IPS-18a (cell line): ENCODE results near the gene ANXA6.

Experiments
- H3K27ac ChIP-seq: one replicate; pipeline ENCODE4 v1.5.1; 2013; ENCODE audit warnings: low read length
- H3K27me3 ChIP-seq: one replicate; pipeline ENCODE4 v1.6.1; 2013; ENCODE audit warnings: mild to moderate bottlenecking, low read length; ENCODE audit not compliant: control insufficient read depth, insufficient read depth
- H3K36me3 ChIP-seq: one replicate; pipeline ENCODE4 v1.6.1; 2013; ENCODE audit warnings: low read depth, low read length; ENCODE audit not compliant: control insufficient read depth
- H3K4me1 ChIP-seq: one replicate; pipeline ENCODE4 v1.6.1; 2013; ENCODE audit warnings: low read depth, low read length; ENCODE audit not compliant: control insufficient read depth
- H3K4me3 ChIP-seq: one replicate; pipeline ENCODE4 v1.5.1; 2013; ENCODE audit warnings: low read length
- H3K9ac ChIP-seq: one replicate; pipeline ENCODE4 v1.6.1; 2013; ENCODE audit warnings: mild to moderate bottlenecking, low read length, moderate library complexity
- H3K9me3 ChIP-seq: one replicate; pipeline ENCODE4 v1.6.1; 2013; ENCODE audit warnings: low read depth, low read length; ENCODE audit not compliant: control insufficient read depth

The ANXA6 gene

DNA sequence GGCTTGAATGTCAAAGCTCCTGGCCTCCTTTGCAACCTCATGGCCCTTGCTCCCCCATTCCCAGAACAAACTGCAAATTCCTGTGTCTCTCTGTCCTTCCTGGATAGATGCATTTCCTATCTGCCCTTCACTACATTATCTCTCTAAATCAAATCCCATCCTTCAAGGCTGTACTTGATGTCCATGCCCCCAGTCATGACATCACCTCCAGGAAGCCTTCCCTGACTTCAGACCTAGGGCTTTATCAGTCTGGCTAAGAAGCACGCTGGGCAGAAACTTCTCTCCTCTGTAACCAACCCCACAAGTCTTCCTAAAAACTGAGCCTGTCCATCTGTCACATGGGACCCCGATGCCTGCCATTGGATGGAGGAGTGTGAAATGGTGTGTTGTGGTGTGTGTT lies 51.1 kb downstream of the ANXA6 start:
- H3K27ac ChIP-seq: no peak overlapping the region
- H3K9ac ChIP-seq: no peak overlapping the region
- H3K4me1 ChIP-seq: no peaks in the 10 kb centered on the region
- no peaks in the 10 kb centered on the region for H3K9me3 ChIP-seq
- H3K36me3 ChIP-seq: peaks cover 15% of the 10 kb centered on the region
- H3K4me3 ChIP-seq: no peak overlapping the region
- no peaks in the 10 kb centered on the region for H3K27me3 ChIP-seq

- H3K27me3 ChIP-seq: no peaks in the 10 kb centered on the region
- peaks cover 15% of the 10 kb centered on the region for H3K36me3 ChIP-seq
- no peaks in the 10 kb centered on the region for H3K4me1 ChIP-seq
- no peak overlapping the region for H3K9ac ChIP-seq
- H3K27ac ChIP-seq: no peak overlapping the region
- no peak overlapping the region for H3K4me3 ChIP-seq
- no peaks in the 10 kb centered on the region for H3K9me3 ChIP-seq
These were observed 51.5 kb downstream of the ANXA6 start for GRCh38 chr5:151106043-151106442.

DNA sequence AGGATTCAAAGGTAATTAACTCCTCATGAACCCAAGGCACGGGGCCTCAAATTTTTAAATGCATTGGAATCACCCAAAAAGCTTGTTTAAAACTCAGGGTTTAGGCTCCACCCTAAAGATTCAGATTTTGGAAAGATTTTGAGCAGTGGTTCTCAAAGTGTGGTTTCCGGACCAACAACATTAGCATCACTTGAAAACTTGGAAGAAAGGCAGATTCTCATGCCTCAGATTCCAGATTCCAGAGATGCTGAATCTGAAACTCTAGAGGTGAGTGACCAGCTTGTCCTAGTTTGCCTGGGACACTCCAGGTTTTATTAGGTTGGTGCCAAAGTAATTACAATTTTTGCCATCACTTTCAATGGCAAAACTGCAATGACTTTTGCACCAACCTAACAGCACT lies 52.0 kb downstream of the ANXA6 start:
- no peaks in the 10 kb centered on the region for H3K4me1 ChIP-seq
- no peak overlapping the region for H3K4me3 ChIP-seq
- no peak overlapping the region for H3K9ac ChIP-seq
- H3K9me3 ChIP-seq: no peaks in the 10 kb centered on the region
- no peaks in the 10 kb centered on the region for H3K27me3 ChIP-seq
- H3K27ac ChIP-seq: no peak overlapping the region
- peaks cover 15% of the 10 kb centered on the region for H3K36me3 ChIP-seq

DNA sequence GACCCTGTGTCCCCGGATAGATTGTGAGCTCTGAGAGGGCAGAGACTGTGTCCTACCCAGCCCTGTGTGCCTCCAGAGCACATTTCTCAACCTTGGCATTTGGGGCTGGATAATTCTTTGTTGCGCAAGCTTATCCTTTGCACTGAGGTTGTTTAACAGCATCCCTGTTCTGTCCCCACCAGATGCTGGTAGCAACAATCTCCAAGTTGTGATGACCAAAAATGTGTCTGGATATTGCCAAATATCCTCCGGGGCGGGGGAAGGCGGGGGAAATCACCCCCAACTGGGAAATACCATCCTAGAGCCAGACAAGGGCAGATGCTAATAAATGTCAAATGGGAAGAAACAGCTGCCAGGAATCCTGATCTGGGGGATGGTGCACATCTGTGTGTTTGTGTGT lies 52.8 kb downstream of the ANXA6 start:
- Histone ChIP-seq H3K9me3 (no peaks in the 10 kb centered on the region), H3K9ac (no peak overlapping the region), H3K4me3 (no peak overlapping the region), H3K36me3 (peaks cover 15% of the 10 kb centered on the region), H3K27me3 (no peaks in the 10 kb centered on the region), H3K4me1 (no peaks in the 10 kb centered on the region), H3K27ac (no peak overlapping the region)

- Histone ChIP-seq H3K9me3 (no peaks in the 10 kb centered on the region), H3K27me3 (no peaks in the 10 kb centered on the region), H3K4me1 (no peaks in the 10 kb centered on the region)
These were observed 55.8 kb downstream of the ANXA6 start for GRCh38 chr5:151101746-151102145.

GRCh38 chr5:151101151-151101550 lies 56.4 kb downstream of the ANXA6 start:
- H3K27me3 ChIP-seq: no peaks in the 10 kb centered on the region
- H3K4me1 ChIP-seq: no peaks in the 10 kb centered on the region
- no peak overlapping the region for H3K27ac ChIP-seq
- H3K36me3 ChIP-seq: no peaks in the 10 kb centered on the region
- no peak overlapping the region for H3K9ac ChIP-seq
- H3K9me3 ChIP-seq: no peaks in the 10 kb centered on the region
- no peak overlapping the region for H3K4me3 ChIP-seq

More at GRCh38 chr5:151101746-151102145, 55.8 kb downstream of the ANXA6 start:
- Histone ChIP-seq H3K36me3 (no peaks in the 10 kb centered on the region), H3K27ac (no peak overlapping the region), H3K9ac (no peak overlapping the region), H3K4me3 (no peak overlapping the region)

- Histone ChIP-seq H3K9ac (no peak overlapping the region), H3K9me3 (no peaks in the 10 kb centered on the region), H3K4me3 (no peak overlapping the region), H3K36me3 (no peaks in the 10 kb centered on the region), H3K27ac (no peak overlapping the region), H3K4me1 (no peaks in the 10 kb centered on the region), H3K27me3 (no peaks in the 10 kb centered on the region)
These were observed 56.9 kb downstream of the ANXA6 start for GRCh38 chr5:151100681-151101080.

- Histone ChIP-seq H3K27ac (no peak overlapping the region), H3K36me3 (no peaks in the 10 kb centered on the region), H3K9me3 (no peaks in the 10 kb centered on the region), H3K27me3 (no peaks in the 10 kb centered on the region), H3K4me3 (no peak overlapping the region), H3K4me1 (peaks cover 8% of the 10 kb centered on the region), H3K9ac (no peak overlapping the region)
These were observed 58.8 kb downstream of the ANXA6 start for GRCh38 chr5:151098768-151099121.

DNA sequence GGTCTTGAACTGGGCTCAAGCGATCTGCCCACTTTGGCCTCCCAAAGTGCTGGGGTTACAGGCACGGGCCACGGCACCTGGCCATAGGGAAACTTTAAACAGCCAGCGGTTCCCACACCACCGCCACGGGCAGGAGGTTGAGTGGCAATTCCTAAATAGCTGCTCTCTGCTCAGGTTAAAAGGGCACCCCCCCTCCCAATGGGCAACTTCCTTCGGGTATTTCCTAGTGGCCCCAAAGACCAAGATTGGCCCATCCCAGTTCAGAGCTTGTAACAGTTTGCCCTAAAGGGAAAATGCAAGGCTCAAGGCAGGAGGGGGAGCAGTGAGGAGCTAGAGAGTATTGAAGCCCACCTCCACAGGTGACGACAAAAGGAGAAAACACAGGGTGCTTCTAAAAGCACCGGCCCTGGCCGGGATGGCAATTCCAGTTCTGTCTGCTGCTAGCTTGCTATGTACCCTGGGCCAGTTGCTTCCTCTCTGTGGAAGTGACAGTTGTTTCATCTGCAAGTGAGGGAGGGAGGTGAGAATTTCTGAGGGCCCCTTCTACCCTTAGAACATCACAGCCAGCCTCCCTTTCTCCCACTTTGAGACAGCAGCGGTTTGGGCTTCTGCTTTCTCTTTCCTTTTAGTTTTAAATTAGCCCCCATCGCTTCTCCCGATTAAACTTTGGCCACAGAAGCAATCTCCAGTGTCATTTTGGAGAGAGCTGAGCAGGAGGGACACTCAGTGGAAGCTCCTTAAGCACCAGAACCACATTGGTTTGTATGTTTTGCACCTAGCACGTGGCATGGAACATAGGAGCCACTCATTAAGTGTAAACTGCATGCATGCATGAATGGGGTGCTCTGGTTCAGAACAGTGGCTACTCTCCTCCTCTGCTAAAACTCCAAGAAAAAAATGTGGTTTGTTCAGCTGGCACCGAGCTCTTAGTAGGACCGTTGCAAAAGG lies 59.5 kb downstream of the ANXA6 start:
- Histone ChIP-seq H3K4me3 (no peak overlapping the region), H3K9ac (no peak overlapping the region), H3K27ac (no peak overlapping the region), H3K4me1 (peaks cover 15% of the 10 kb centered on the region), H3K27me3 (no peaks in the 10 kb centered on the region), H3K36me3 (no peaks in the 10 kb centered on the region), H3K9me3 (no peaks in the 10 kb centered on the region)

GRCh38 chr5:151097061-151097460 lies 60.5 kb downstream of the ANXA6 start:
- Histone ChIP-seq H3K9ac (no peak overlapping the region), H3K4me3 (no peak overlapping the region), H3K27ac (no peak overlapping the region), H3K36me3 (no peaks in the 10 kb centered on the region), H3K9me3 (no peaks in the 10 kb centered on the region), H3K4me1 (peaks cover 19% of the 10 kb centered on the region), H3K27me3 (no peaks in the 10 kb centered on the region)

DNA sequence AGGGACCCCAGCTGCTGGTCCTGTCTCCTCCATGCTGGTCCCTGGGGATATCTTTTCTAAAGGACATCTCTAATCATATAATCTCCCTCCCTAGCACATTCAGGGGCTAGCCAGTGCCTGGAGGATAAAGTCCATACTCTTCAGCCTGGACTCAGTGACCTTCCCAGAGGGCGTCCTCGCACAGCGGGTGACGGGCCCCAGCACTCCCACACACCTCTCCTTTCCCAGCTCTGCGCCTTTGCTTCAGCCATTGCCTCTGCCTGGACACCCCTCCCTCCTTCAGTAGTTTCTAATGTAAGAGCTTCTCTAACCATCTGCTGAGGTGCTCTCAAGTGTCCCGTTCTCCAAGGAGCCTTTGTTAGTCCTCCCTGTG lies 61.6 kb downstream of the ANXA6 start:
- Histone ChIP-seq H3K4me3 (no peak overlapping the region), H3K9me3 (no peaks in the 10 kb centered on the region), H3K36me3 (no peaks in the 10 kb centered on the region), H3K4me1 (peaks cover 19% of the 10 kb centered on the region), H3K9ac (no peak overlapping the region), H3K27me3 (no peaks in the 10 kb centered on the region), H3K27ac (no peak overlapping the region)

DNA sequence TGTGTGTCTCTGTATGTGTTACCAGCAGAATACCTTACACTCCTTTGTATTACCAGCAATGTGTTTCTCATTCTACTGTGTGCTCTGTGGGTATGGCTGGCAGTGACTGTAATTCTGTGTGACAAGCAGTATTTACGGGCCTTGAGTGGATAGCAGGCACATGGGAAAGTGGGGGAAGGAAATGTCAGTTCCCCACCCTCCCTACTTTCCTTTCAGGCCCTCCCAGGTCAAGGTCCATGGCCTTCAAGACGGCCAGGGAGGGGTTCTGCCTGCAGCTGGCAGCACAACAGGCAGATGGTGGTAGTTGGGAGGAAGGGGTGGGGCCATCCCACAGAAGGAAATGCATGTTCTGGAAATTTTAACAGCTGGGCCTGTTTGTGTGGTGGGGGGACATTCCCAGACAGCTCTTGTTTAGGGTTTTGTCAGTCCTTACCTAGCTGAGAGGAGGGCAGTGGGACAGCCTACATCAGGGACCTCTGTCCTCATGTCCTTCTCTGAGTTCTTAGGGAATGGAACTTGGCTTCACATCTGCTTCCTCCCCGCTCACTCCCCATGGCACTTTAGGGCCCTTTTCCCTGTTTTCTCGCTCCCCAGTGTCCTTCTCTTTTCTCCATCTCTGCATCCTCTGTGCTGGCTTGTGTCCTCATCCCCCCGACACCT lies 62.1 kb downstream of the ANXA6 start:
- H3K36me3 ChIP-seq: no peaks in the 10 kb centered on the region
- no peak overlapping the region for H3K9ac ChIP-seq
- H3K4me1 ChIP-seq: peaks cover 19% of the 10 kb centered on the region

More for the DNA sequence above, 62.1 kb downstream of the ANXA6 start:
- no peak overlapping the region for H3K27ac ChIP-seq
- no peaks in the 10 kb centered on the region for H3K9me3 ChIP-seq
- H3K27me3 ChIP-seq: no peaks in the 10 kb centered on the region
- no peak overlapping the region for H3K4me3 ChIP-seq
